SK-N-SH (cell line): ENCODE data around the gene DNAH10. TPM values are rescaled to one million over a fixed set of nuclear protein-coding genes. Genes with fewer than 3 reads are reported as not detected.

Experiments
- CTCF ChIA-PET: fragments of 300-600, 350-600 bp; formaldehyde crosslinking; extraction: SDS; loops from one replicate; lab custom pipeline; 2021; lab: Yijun Ruan, JAX
- POLR2A ChIA-PET: fragments of 350-600 bp; sonication (Branson Sonifier 250); formaldehyde crosslinking; extraction: SDS; loops from one replicate; lab custom pipeline; 2020; ENCODE audit warnings: antibody characterized with exemption, inconsistent platforms; lab: Yijun Ruan, JAX
- DNase-seq: peaks from one replicate; pipeline ENCODE4 v3.0.0; 2012
- H2AFZ ChIP-seq: fragments of 200-600 bp; sonication (generic); 2 replicates; pipeline ENCODE4 v1.8.1; 2016; ENCODE audit warnings: antibody characterized with exemption, mild to moderate bottlenecking, low read depth
- H3F3A ChIP-seq: fragments of 200-600 bp; sonication (generic); replicated peaks from 2 replicates; pipeline ENCODE3; 2016; ENCODE audit warnings: antibody characterized with exemption, mild to moderate bottlenecking; ENCODE audit not compliant: insufficient read depth
- H3K27ac ChIP-seq, 2 experiments: fragments of 200-500 bp in 1 of 2; fragments of 200-600 bp in 1 of 2; sonication (Bioruptor generic) in 1 of 2; sonication (generic), shearing (Covaris generic) in 1 of 2; 2 replicates each; pipeline versions ENCODE4 v1.5.1 to v1.6.1; 2014 to 2016; ENCODE audit warnings: low read depth in 2 of 2, inconsistent platforms in 1 of 2, low read length in 1 of 2, mild to moderate bottlenecking in 1 of 2, mixed read lengths in 1 of 2
- H3K27me3 ChIP-seq: fragments of 200-600 bp; sonication (generic), shearing (Covaris generic); 2 replicates; pipeline ENCODE4 v1.6.1; 2016; ENCODE audit warnings: mixed run types; ENCODE audit not compliant: insufficient read depth
- H3K36me3 ChIP-seq, 2 experiments: fragments of 200-500 bp in 1 of 2; fragments of 200-600 bp in 1 of 2; sonication (Bioruptor generic) in 1 of 2; sonication (generic) in 1 of 2; replicated peaks in 1 of 2; 2 replicates each; pipeline versions ENCODE3 to v1.5.1; 2014 to 2016; ENCODE audit warnings: low read length in 1 of 2, mild to moderate bottlenecking in 1 of 2; ENCODE audit not compliant: insufficient read depth in 2 of 2, control insufficient read depth in 1 of 2
- H3K4me1 ChIP-seq, 2 experiments: fragments of 200-500 bp in 1 of 2; fragments of 200-600 bp in 1 of 2; sonication (Bioruptor generic) in 1 of 2; sonication (generic), shearing (Covaris generic) in 1 of 2; 2 replicates each; pipeline versions ENCODE4 v1.5.1 to v1.6.1; 2014 to 2016; ENCODE audit warnings: low read depth in 1 of 2, low read length in 1 of 2, mixed run types in 1 of 2; ENCODE audit not compliant: insufficient read depth in 2 of 2, control insufficient read depth in 1 of 2
- H3K4me2 ChIP-seq: fragments of 200-600 bp; sonication (generic), shearing (Covaris generic); 2 replicates; pipeline ENCODE4 v1.6.1; 2017; ENCODE audit warnings: mixed run types
- H3K4me3 ChIP-seq, 2 experiments: fragments of 200-500 bp in 1 of 2; fragments of 200-600 bp in 1 of 2; sonication (Bioruptor generic) in 1 of 2; sonication (generic), shearing (Covaris generic) in 1 of 2; 2 replicates each; pipeline versions ENCODE4 v1.5.1 to v1.8.1; 2014 to 2016; ENCODE audit warnings: low read depth in 2 of 2, inconsistent platforms in 1 of 2, low read length in 1 of 2, mild to moderate bottlenecking in 1 of 2, mixed read lengths in 1 of 2, moderate library complexity in 1 of 2
- H3K79me2 ChIP-seq: fragments of 200-600 bp; sonication (generic); 2 replicates; pipeline ENCODE4 v1.8.1; 2017; ENCODE audit warnings: mild to moderate bottlenecking; ENCODE audit not compliant: insufficient read depth
- H3K9ac ChIP-seq: fragments of 200-600 bp; sonication (generic); 2 replicates; pipeline ENCODE4 v1.6.1; 2017; ENCODE audit warnings: mixed run types
- H3K9me2 ChIP-seq: fragments of 200-600 bp; sonication (generic); 2 replicates; pipeline ENCODE4 v1.6.1; 2017; ENCODE audit warnings: mixed run types
- H3K9me3 ChIP-seq: fragments of 200-600 bp; sonication (generic); 2 replicates; pipeline ENCODE4 v1.6.1; 2017; ENCODE audit warnings: mixed run types, mild to moderate bottlenecking, moderate library complexity
- H4K20me1 ChIP-seq: fragments of 200-600 bp; sonication (generic); 2 replicates; pipeline ENCODE4 v1.6.1; 2017; ENCODE audit warnings: mild to moderate bottlenecking, mixed run types; ENCODE audit not compliant: insufficient read depth
- CHD2 ChIP-seq: fragments of 150-350 bp; IDR thresholded peaks from 2 replicates; pipeline ENCODE4 v1.6.1; 2018; ENCODE audit warnings: low read length; ENCODE audit not compliant: partially characterized antibody
- CTCF ChIP-seq: fragments of 200-600 bp; sonication (generic); IDR thresholded peaks from 2 replicates; pipeline ENCODE4 v1.6.1; 2017; ENCODE audit warnings: antibody characterized with exemption, mild to moderate bottlenecking, moderate library complexity
- EP300 ChIP-seq, 2 experiments: IDR thresholded peaks; 2 replicates each; pipeline versions ENCODE4 v1.4.0 to v1.6.1; 2012; ENCODE audit warnings: borderline replicate concordance in 1 of 2, low read depth in 1 of 2, low read length in 1 of 2
- EZH2phosphoT487 ChIP-seq: fragments of 200-600 bp; sonication (generic); IDR thresholded peaks from 2 replicates; pipeline ENCODE4 v1.6.1; 2017; ENCODE audit warnings: low read depth, mixed run types, mild to moderate bottlenecking, antibody characterized with exemption, moderate library complexity, borderline replicate concordance
- FOXM1 ChIP-seq: IDR thresholded peaks from 2 replicates; pipeline ENCODE4 v1.4.0; 2012; ENCODE audit warnings: low read depth, mild to moderate bottlenecking
- MAX ChIP-seq: IDR thresholded peaks from 2 replicates; pipeline ENCODE4 v1.4.0; 2012; ENCODE audit warnings: low read depth
- NRF1 ChIP-seq: IDR thresholded peaks from 2 replicates; pipeline ENCODE4 v1.6.1; 2012; ENCODE audit warnings: low read depth, mild to moderate bottlenecking, low read length
- POLR2AphosphoS5 ChIP-seq: IDR thresholded peaks from 2 replicates; pipeline ENCODE4 v1.6.1; 2012; ENCODE audit warnings: low read depth, low read length
- RFX5 ChIP-seq: IDR thresholded peaks from 2 replicates; pipeline ENCODE4 v1.6.1; 2012; ENCODE audit warnings: mild to moderate bottlenecking, improper control_type of control experiment, low read length
- RXRA ChIP-seq: IDR thresholded peaks from 2 replicates; pipeline ENCODE4 v1.4.0; 2012; ENCODE audit warnings: low read depth, mild to moderate bottlenecking, borderline replicate concordance
- TCF12 ChIP-seq: IDR thresholded peaks from 2 replicates; pipeline ENCODE4 v1.4.0; 2012
- WGBS: methylation state at CpG from one replicate; pipeline ENCODE4 v1.1.6; 2017; ENCODE audit warnings: low lambda C conversion rate; 5-methylcytosine and 5-hydroxymethylcytosine counted together
- polyA plus RNA-seq, 3 experiments: library from polyadenylated mRNA; depleted of rRNA; stranded (reverse); fragments of >200 nt; gene quantifications; 2 replicates each; pipeline ENCODE4 v1.2.3, GENCODE V29; 2012
- TF ChIP-seq, protein P1 (sequence below): IDR thresholded peaks from 2 replicates; pipeline ENCODE4 v1.6.1; 2012; ENCODE audit warnings: mild to moderate bottlenecking, low read depth, low read length, moderate library complexity

The DNAH10 gene
- polyA plus RNA-seq, 1 of the 3 experiments (the other 2 are of a cell fraction): 0.13 TPM

DNA sequence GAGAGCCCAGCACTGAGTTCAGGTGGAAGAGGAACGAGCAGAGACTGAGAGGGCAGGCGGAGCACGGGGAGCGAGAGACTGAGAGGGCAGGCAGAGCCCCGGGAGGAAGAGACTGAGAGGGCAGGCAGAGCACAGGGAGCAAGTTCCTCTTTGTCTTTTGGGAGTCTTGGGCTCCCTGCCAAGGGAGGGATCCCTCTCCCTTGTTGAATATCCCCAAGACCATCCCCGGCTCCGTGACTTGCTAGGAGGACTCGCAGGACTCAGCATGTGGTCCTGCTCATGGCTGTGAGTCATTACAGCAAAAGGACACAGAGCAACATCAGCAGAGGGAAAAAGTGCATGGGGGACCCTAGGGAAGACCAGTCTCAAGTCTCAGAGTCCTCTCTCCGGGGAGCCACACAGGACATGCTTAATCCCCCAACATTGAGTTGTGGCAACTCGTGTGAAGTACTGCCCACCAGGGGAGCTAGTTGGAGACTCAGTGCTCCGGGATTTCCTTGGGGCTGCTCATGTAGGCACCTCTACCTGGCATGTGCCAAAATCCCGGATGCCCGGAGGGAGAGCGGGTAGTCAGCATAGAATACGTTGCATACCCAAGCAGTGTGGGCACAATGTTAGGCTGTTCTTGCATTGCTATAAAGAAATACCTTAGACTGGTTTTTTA, 129.5 kb downstream of the DNAH10 start:
- Histone ChIP-seq H3K27ac (no peak overlapping the region), H3K4me3 (no peak overlapping the region), H3K27me3 (peaks cover 11% of the 10 kb centered on the region; the same call in 1 of the 2 replicates), H4K20me1 (no peaks in the 10 kb centered on the region), H2AFZ (no peak overlapping the region), H3K9me2 (no peaks in the 10 kb centered on the region), H3K79me2 (no peaks in the 10 kb centered on the region), H3K4me2 (no peak overlapping the region), H3F3A (no peaks in the 10 kb centered on the region), H3K9me3 (no peaks in the 10 kb centered on the region), H3K36me3 (no peaks in the 10 kb centered on the region), H3K4me1 (no peaks in the 10 kb centered on the region), H3K9ac (no peak overlapping the region)
- no peak for DNase-seq
- no peak for TF ChIP-seq FOXM1
- TF ChIP-seq NRF1: no peak
- TF ChIP-seq RFX5: no peak
- no peak for TF ChIP-seq POLR2AphosphoS5
- TF ChIP-seq TCF12: no peak
- no peak for TF ChIP-seq RXRA
- TF ChIP-seq EZH2phosphoT487: no peak
- no peak for TF ChIP-seq CTCF
- no peak for TF ChIP-seq MAX
- TF ChIP-seq EP300 (IDR thresholded peaks at IDR 0.05; ENCODE audit: borderline replicate concordance in 1 of 2, low read depth in 1 of 2, low read length in 1 of 2): no peak
- TF ChIP-seq, protein P1, sequence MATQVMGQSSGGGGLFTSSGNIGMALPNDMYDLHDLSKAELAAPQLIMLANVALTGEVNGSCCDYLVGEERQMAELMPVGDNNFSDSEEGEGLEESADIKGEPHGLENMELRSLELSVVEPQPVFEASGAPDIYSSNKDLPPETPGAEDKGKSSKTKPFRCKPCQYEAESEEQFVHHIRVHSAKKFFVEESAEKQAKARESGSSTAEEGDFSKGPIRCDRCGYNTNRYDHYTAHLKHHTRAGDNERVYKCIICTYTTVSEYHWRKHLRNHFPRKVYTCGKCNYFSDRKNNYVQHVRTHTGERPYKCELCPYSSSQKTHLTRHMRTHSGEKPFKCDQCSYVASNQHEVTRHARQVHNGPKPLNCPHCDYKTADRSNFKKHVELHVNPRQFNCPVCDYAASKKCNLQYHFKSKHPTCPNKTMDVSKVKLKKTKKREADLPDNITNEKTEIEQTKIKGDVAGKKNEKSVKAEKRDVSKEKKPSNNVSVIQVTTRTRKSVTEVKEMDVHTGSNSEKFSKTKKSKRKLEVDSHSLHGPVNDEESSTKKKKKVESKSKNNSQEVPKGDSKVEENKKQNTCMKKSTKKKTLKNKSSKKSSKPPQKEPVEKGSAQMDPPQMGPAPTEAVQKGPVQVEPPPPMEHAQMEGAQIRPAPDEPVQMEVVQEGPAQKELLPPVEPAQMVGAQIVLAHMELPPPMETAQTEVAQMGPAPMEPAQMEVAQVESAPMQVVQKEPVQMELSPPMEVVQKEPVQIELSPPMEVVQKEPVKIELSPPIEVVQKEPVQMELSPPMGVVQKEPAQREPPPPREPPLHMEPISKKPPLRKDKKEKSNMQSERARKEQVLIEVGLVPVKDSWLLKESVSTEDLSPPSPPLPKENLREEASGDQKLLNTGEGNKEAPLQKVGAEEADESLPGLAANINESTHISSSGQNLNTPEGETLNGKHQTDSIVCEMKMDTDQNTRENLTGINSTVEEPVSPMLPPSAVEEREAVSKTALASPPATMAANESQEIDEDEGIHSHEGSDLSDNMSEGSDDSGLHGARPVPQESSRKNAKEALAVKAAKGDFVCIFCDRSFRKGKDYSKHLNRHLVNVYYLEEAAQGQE: no peak
- TF ChIP-seq CHD2: no peak
- ChIA-PET POLR2A (no interaction called here), CTCF (interaction anchor here (0.6 to 1.0 kb wide), 2 partner anchors 9 to 10 kb away, joined by 3 read pairs; no protein-coding TSS in a partner anchor)
- WGBS: 56% methylated on average over 11 of the region's 15 CpGs
